ENCODE measurements around the gene RTP5.

The RTP5 gene

DNA sequence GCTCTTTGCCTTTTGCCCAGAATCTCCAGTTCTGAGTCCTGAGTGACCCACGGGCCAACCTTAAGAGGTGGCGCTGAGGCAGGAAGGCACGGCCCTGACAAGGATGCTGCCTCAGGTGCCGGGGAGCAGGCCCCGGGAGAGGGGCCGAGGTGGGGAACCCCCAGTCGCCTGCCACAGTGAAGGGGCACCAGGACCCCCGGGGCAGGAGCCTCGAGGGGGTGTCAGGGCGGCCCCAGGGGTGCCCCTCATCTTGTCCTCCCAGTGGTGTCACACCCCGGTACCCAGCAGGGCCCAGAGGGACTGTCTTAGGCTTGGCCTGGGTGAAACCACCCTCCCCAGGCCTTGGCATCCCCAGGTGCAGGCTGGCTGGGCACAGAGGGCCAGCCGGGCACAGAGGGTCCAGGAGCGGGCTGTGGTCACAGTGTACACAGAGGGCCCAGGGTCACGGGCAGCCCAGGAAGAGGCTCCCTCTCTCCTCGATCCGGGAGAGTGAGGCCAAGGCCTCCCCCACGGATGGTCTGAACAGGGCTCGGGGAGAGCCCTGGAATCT, 11.9 kb upstream of the RTP5 start:
- no peak for DNase-seq (ENCODE audit: low spot score)

DNA sequence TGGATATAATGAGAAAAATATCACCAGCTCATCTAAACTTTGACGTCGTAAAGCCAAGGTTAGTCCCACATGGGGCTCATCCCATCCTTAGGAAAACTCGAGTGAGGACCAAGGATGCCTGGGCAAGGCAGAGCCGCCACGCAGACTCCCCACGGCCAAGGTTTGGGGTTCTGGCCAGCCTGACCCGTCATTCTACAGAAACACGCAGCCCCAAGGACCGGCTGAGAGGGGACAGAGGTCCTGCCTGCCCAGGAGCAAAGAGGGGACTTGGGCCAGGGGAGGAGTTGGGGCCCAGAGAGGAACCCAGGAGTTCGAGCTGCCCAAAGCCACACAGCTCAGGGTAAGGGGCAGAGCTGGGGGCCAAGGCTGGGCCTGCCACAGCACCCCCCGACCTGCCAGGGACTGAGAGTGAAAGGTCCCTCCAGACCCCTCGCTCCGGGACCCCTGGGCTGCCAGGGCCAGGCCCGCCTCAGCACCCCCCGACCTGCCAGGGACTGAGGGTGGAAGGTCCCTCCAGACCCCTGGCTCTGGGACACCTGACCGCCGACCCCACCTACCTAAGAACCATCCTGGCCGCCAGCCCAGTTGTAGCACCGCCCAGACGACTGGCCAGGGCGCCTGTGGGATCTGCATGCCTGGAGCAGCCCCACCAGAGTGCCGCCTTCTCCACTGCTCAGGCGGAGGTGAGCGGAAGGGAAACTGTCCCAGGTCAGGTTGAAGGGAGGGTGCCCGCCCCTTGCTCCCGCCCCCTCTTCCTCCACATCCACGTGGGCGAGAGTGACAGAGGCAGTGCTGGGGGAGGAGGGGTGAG, 11.1 kb upstream of the RTP5 start, which contains the start of gene PDCD1:
PDCD1 (minus strand) TSS at position 689 of the 811 bp plus-strand sequence; CDS start at position 633, 56 bp downstream.
- DNase-seq (ENCODE audit: low spot score): peak; percentile 50

DNA sequence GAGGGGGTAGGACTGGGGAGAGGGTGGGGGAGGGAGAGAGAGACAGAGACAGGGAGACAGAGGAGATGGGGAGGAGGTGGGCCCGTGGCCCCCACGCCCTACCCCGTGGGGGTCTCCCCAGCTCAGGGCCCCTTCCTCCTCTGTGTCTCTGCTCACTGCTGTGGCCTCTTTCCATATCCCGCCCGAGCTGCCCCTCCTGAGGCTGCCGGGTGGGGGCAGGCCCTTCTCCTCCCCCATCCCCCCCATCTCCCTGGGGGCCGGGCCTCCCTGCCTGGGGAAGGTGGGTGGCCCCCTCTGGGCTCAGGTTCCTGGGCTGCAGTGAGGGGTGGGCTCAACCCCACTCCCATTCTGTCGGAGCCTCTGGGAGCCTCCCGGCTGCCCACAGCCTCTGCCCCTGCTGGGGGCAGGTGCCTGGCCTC, 10.5 kb upstream of the RTP5 start:
- DNase-seq (ENCODE audit: low spot score): no peak

DNA sequence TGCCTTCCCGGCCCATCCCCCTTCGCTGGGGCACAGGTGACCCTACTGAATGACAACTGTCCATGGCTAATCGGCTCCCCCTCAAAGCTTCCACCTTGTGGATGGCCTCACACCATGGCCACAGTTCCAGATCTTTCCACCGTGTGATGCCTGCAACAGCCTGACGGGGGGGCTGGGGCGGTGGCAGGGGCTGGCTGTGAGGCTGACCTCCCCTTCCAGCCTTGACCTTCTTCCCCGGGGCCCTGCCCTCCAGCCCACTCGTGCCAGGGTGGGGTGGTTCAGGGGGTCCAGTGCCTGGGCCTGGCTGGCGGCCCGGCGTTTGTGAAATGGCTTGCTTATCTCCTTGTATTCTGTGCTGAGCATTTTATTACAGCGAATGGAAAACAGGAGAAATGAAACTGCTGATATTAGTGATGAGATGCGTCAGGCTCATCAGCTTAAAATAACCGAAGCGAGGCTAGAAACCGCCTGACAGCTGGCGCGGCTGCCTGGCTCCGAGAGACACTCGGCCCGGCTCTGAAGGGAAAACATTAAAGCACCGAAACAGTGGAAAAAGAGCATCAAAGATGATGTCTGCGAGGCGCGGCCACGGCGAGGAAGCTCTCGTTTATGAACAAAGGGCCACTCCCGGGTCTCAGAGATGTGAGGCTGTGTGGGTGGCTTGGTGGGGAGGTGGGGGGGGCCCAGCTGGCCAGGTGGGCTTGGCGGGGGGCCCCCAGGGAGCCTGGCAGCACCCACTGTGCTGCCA, 9.9 kb upstream of the RTP5 start:
- no peak for DNase-seq (ENCODE audit: low spot score)

DNA sequence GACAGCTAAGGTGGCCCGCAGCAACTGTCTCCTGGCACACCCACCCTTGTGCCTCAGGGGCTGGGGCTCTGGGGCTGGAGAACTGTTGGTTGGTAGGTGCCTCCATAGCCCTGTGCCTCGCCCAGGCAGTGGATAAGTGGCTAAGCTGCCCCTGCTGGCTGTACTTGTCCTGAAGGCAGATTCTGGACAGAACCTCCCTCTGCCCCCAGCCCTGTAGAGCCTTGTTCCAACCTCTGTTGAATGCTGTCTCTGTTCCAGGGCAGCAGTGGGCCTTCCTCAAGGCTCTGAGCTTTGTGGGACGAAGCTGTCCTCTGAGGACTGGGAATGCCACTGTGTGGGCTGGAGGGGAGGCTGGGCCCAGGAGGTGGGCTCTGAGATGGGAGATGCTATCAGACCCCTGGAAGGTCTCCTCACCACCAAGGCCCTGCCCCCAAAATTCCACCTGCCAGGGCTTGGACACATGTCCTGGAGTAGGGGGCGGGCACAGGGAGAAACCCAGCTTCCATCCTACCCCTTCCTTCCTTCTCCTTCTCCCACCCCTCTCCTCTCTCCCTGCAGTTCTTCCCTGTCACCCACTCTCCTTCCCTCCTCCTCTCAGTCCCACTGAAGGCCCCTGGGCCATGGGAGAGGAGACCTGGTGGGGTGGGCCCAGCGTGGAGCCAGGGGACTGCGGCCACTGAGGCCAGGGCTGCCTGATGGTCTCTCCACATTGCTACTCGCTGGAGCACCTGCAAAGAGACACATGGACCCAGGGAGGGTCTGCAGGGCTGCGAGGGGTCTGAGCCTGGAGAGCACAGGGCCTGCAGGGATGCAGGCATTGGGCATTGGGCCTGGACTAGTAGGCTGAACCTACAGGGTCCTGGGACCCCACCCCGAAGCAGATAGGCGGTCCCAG, 9.1 kb upstream of the RTP5 start:
- DNase-seq (ENCODE audit: low spot score): no peak

DNA sequence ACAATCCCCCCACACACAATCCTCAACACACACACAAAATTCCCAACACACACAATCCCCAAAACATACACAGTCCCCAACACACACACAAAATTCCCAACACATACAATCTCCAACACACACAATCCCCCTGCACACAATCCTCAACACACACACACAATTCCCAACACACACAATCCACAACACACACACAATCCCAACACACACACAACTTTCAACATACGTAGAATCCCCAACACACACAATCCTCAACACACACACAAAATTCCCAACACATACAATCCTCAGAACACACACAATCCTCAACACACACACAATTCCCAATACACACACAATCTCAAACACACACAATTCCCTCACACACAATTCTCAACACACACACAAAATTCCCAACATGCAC, 8.3 kb upstream of the RTP5 start:
- no peak for DNase-seq (ENCODE audit: low spot score)

DNA sequence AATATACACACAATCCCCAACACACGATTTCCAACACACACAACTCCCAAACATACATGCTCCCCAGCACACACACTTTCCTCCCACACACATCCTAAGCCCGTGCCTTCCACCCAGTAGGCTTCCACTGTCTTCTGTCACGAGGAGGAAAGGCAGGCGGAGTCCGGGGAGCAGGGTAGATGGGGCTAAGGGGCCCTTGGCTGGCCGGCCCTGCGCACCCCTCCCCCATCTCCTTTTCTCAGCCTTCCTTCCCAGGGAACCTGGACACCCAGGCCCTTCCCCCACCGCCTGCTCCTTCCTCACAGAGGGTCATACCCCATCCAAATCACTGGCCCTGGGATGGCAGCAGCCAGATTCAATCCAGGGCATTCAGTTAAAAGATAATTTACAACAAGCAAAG, 7.4 kb upstream of the RTP5 start:
- no peak for DNase-seq (ENCODE audit: low spot score)

DNA sequence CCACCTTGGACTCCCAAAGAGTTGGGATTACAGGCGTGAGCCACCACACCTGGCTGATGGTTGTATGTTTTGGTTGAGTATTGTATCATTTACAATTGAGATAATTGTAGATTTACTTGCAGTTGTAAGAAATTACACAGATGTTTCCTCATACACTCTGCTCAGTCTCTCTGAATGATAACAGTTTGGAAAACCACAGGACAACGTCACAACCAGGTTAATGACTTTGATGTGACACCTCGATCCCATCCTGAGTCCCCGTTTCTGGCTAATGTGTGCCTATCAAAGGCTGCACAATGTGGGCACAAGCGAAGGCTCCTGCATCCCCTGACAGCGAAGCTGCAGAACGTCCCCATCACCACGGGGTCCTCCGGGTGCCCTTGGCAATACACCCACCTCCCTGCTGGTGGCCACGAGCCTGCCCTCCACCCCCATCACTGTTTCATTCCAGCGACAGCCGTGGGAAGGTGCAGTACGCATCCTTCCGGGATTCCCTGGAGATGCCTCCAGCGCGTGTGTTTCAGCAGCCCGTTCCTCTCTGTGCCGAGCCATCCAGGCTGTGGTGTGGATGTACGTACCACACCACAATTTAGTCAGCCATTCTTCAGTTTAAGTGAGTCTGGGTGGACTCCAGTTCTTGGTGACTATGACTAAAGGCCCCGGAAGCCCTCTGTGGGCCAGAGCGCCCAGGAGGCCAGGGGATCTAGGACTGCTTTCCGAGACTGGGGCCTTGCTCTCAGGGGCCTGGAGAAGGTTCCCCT, 6.6 kb upstream of the RTP5 start:
- no peak for DNase-seq (ENCODE audit: low spot score)

DNA sequence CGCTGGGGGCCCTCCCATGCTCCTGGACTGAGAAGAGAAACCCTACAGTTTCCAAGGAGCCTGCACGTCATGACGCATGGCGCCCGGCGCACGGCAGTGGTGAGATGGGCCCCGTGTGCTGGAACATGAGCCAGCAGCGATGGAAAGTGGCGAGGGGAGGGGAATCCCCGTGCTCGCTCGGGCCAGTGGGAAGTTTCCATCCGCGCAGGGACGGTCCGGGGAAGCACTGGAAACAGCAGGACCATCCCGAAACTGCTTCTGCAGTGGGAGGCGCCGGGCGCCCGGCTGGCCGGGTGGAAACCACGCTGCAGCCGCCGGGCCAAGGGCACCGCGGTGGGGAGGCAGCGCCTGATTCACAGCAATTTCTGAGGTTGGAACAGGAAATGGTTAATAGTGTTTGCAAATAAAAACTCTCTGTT, 6.0 kb upstream of the RTP5 start:
- no peak for DNase-seq (ENCODE audit: low spot score)

DNA sequence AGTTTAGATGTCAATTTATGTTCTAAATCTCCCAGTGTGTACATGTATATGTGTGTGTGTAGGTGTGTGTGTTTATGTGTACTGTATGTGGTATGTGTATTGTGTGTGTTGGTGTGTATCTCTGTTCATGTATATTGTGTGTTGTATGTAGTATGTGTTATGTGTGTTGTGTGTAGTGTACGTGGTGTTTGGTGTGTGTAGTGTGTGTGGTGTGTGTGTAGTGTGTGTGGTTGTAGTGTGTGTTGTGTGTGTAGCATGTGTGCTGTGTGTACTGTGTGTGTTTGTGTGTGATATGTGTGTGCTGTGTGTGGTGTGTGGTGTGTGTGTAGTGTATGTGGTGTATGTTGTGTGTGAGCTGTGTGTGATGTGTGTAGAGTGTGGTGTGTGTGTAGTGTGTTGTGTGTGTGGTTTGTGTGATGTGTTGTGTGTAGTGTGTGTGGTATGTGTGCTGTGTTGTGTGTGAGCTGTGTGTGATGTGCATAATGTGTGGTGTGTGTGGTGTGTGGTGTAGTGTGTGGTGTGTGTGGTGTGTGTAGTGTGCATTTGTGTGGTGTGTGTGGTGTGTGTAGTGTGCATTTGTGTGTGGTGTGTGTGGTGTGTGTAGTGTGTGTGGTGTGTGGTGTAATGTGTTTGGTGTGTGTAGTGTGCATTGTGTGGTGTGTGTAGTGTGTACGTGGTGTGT, 5.2 kb upstream of the RTP5 start:
- no peak for DNase-seq (ENCODE audit: low spot score)

DNA sequence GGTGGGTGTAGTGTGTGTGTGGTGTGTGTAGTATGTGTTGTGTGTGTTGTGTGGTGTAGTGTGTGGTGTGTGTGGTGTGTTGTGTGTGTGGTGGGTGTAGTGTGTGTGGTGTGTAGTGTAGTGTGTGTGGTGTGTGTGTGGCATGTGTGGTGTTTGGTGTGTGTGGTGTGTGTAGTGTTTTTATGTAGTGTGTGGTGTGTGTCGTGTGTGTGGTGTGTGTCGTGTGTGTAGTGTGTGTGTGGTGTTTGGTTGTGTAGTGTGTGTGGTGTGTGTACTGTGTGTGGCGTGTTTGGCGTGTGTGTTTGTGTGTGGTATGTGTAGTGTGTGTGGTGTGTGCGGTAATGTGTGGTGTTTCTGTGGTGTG, 4.7 kb upstream of the RTP5 start:
- no peak for DNase-seq (ENCODE audit: low spot score)

DNA sequence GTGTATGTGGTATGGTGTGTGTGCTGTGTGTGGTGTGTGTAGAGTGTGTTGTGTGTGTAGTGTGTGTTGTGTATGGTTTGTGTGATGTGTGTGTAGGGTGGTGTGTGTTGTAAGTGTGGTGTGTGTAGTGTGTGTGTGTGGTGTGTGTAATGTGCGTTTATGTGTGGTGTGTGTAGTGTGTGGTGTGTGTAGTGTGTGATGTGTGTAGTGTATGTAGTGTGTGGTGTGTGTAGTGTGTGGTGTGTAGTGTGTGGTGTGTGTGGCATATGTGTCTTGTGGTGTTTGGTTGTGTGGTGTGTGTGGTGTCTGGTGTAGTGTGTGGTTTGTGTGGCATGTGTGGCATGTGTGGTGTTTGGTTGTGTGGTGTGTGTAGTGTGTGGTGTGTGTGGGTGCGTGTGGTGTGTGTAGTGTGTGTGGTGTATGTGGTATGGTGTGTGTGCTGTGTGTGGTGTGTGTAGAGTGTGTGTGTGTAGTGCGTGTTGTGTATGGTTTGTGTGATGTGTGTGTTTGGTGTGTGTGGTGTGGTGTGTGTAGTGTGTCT, 4.0 kb upstream of the RTP5 start:
- DNase-seq (ENCODE audit: low spot score): no peak

DNA sequence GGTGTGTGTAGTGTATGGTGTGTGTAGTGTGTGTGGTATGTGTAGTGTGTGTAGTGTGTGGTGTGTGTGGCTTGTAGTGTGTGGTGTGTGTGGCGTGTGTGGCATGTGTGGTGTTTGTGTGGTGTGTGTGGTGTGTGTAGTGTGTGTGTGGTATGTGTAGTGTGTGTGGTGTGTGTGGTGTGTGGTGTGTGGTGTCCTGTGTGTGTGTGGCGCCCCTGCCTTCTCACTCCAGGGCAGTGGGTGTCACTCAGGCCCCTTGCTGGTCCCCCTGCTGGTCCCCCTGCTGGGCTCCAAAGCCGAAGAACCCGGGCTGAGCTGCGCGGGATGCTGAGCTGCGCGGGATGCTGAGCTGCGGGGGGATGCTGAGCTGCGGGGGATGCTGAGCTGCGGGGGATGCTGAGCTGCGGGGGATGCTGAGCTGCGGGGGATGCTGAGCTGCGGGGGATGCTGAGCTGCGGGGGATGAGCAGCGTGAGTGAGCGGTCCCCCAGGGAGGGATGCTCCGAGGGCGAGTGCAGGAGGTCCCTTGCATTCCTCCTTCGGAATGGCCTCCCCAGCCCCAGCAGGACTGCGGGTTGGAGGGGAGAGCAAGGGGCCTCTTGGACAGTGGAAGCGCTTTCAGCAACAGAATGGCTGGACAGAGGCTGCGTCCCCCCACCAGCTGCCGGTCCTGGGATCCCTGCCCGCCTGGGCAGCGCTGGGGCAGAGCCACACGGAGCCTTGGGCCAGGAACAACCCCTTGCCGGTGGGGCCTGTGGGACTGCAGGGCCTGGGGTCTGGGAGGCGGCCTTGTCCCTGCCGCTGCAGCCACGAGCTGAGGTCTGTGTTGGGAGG, 3.4 kb upstream of the RTP5 start:
- no peak for DNase-seq (ENCODE audit: low spot score)

DNA sequence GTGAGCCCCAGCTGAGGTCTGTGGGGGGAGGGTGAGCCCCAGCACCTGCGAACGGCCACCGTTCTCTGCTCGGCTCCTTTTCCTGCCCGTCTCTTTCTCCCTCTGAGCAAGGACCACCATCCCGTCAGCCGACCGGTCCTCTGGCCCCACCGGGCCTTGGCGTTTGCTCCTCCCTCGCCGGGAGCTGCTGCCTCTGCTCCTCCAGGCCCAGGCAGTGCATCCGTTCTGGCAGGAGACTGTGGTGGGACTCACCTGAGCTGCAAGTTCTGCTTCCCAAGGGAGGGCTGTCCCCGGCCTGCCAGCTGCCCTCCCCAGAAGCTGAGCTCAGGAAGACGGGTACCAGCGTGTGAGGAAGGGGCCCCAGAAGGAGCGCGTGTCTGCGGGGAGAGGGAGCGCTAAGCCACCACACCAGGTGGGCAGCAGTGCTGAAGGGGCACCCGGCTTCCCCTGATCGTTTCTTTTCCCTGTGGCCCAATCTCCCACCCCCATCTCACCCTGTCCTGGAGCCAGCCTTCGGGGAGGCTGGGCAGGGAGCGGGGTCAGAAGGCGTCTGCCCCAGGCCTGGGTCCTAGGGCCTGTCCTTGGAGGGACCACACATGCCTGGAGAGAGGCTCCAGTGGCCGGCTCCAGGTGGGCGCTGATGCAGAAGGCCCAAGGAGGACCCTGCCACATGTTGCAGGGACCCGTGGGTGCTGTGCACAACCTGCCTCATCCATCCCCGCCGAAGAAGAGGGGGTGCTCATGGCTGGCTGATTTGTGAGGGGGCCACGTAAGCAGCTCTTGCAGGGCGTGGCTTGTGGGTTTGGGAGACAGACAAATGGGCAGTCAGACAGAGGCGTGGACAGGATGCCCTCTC, 2.5 kb upstream of the RTP5 start:
- no peak for DNase-seq (ENCODE audit: low spot score)

DNA sequence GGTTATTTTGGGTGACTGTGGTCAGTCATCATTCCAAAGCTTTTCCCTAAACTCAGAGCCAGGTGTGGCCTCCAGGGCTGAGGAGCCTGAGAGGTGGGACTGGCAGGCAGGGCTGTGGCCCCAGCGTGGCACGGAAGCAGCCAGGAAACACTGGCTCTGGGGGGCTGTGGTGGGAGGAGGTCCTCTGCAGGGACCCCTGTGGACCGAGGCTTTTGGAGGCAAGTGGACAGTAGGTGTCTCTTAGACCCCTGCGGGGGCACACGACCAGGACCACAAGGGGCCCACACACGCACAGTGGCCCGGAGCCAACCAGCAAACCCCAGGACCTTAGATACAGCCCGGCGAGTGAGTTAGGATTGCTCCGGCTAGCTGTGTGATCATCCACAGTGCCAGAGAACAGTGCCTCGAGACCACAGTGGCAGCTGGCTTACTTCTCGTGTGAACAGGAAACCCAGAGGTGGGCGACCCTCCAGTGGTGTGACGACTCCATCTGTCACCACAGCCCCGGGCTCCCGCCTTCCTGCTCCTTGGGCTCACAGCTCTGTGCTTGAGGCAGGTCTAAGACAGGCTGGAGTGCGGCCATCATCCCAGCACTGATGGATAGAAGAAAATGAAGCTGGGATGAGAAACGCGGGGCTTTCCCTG, 1.6 kb upstream of the RTP5 start:
- DNase-seq (ENCODE audit: low spot score): no peak

DNA sequence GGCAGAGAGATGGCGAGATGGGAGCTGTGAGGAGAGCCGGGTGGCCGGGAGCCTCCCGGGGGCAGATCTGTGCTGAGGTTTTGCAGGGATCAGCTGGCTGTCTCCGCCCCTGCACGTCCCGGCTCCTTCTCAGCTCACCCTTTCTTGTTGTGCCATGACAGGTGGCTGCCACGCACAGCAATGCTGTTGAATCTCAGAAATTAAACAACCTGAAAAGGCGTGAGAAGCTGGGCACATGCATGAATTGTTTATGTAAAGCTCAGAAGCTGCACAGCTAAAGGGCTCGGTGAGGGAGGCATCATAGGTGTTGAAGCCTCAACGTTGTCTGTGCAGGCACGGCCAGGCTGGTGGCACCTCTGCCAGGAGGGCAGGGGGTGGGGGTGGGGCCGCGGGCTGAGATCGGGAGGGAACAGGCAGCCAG, 858 bp upstream of the RTP5 start:
- DNase-seq (ENCODE audit: low spot score): no peak

DNA sequence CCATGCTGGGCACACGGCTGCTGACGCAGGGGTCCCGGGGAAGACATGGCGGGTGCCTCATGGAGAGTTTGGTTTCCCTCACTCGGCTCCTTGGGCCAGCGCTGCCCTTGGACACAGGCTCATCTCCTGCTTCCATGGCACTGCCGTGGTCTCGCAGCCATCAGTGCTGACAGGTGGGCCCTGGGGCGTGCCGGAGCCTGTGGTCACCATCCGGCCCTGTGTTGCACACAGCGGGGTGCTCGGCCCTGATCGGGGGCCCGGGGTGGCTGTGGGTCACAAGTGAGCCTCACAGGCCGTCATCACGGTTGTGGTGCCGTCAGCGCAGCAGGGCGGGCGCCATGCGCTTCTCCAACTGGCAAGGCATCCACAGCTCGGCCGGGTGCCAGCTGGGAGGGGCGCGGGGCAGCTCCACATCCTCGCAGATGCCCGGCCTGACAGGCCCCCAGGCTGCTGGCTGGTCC, 582 bp downstream of the RTP5 start:
- DNase-seq (ENCODE audit: low spot score): no peak

All from SW480 (cell line).